Head of caudate nucleus (tissue), 42 donors: ENCODE measurements around the gene F9.

Experiments
- DNase-seq, 42 donors: peaks; one replicate each; pipeline versions ENCODE4 v3.0.0 to v3.0.0-alpha.2; 2020 to 2021; ENCODE audit warnings: mixed read lengths in 7 of 42
- intact Hi-C: fragments of 100-400 bp; cut with DNase I; formaldehyde crosslinking; loops from one replicate; pipeline ENCODE4 v1.15.0; 2022

Gene F9

GRCh38 chrX:139581068-139581467 is 50.5 kb downstream of the F9 start:
- no peak for DNase-seq
- intact Hi-C loops = no loop called here

- intact Hi-C loops = no loop called here
- DNase-seq = no peak
These were observed 55.1 kb downstream of the F9 start for GRCh38 chrX:139585613-139586012.

GRCh38 chrX:139596068-139596467 is 65.5 kb downstream of the F9 start:
- DNase-seq = peak in 1 of 42 donors; percentile 6
- intact Hi-C loops = no loop called here

- intact Hi-C loops = no loop called here
- no peak for DNase-seq
These were observed 69.6 kb downstream of the F9 start for GRCh38 chrX:139600105-139600504.
